Endothelial cell of umbilical vein (primary cell): Measurements from ENCODE around the gene PIP5K1C. TPM values are rescaled to one million over a fixed set of nuclear protein-coding genes. Genes with fewer than 3 reads are reported as not detected.
"Not testable (repeated sequence)": the region's sequence is repeated elsewhere in the genome, so short reads cannot be mapped to it uniquely, and the experiment has no call there.

Source experiments
- BruUV-seq: library from RNA; stranded (reverse); fragments of 400-500 nt; replicated peaks from 2 replicates; lab custom pipeline; 2021; lab: Mats Ljungman, UMichigan
- CTCF ChIA-PET: fragments of 300-600, 350-600 bp; sonication (Branson Sonifier 250); formaldehyde crosslinking; loops from one replicate; lab custom pipeline; 2021; ENCODE audit warnings: antibody characterized with exemption, inconsistent platforms; lab: Charles Lee
- POLR2A ChIA-PET: fragments of 300-600, 350-600 bp; sonication (Branson Sonifier 250); formaldehyde crosslinking; loops from one replicate; lab custom pipeline; 2021; ENCODE audit warnings: antibody characterized with exemption, inconsistent platforms; lab: Charles Lee
- DNase-seq: peaks from one replicate; pipeline ENCODE4 v3.0.0-alpha.2; 2011; ENCODE audit warnings: low read depth, low spot score
- FAIRE-seq: peaks from 2 replicates; lab custom pipeline; 2011; peaks lifted over from hg19 to GRCh38; lab: Jason Lieb, UNC
- H2AFZ ChIP-seq: 2 replicates; pipeline ENCODE4 v1.6.0; 2012; ENCODE audit warnings: low read depth, low read length, control low read depth, inconsistent platforms
- H3K27ac ChIP-seq: 2 replicates; pipeline ENCODE4 v1.5.1; 2011; ENCODE audit warnings: low read depth, mild to moderate bottlenecking, control low read depth, low read length, moderate library complexity; ENCODE audit not compliant: insufficient read depth
- H3K27me3 ChIP-seq, 2 experiments: 2 replicates each; pipeline versions ENCODE4 v1.6.0 to v1.6.1; 2011; ENCODE audit warnings: low read length in 2 of 2, mixed read lengths in 1 of 2; ENCODE audit not compliant: control insufficient read depth in 2 of 2, insufficient read depth in 2 of 2
- H3K36me3 ChIP-seq, 2 experiments: 2 replicates in 1 of 2; 3 replicates in 1 of 2; pipeline ENCODE4 v1.5.1; 2011; ENCODE audit warnings: low read length in 2 of 2, mild to moderate bottlenecking in 1 of 2, moderate library complexity in 1 of 2; ENCODE audit not compliant: control insufficient read depth in 2 of 2, insufficient read depth in 2 of 2; ENCODE audit errors: extremely low read depth in 1 of 2
- H3K4me1 ChIP-seq: 3 replicates; pipeline ENCODE4 v1.5.1; 2011; ENCODE audit warnings: mild to moderate bottlenecking, low read length; ENCODE audit not compliant: control insufficient read depth, insufficient read depth; ENCODE audit errors: extremely low read depth
- H3K4me2 ChIP-seq: 2 replicates; pipeline ENCODE4 v1.6.1; 2011; ENCODE audit warnings: low read length, control low read depth, mixed read lengths; ENCODE audit not compliant: insufficient read depth
- H3K4me3 ChIP-seq, 3 experiments: fragments of 200-600 bp in 1 of 3; sonication (generic), shearing (Covaris generic) in 1 of 3; replicated peaks in 1 of 3; 2 replicates each; pipeline ENCODE4 v1.5.1; 2011 to 2016; ENCODE audit warnings: control low read depth in 3 of 3, low read length in 3 of 3, mild to moderate bottlenecking in 2 of 3, inconsistent platforms in 1 of 3, low read depth in 1 of 3, moderate library complexity in 1 of 3; ENCODE audit not compliant: insufficient read depth in 1 of 3
- H3K79me2 ChIP-seq: 2 replicates; pipeline ENCODE4 v1.6.0; 2012; ENCODE audit warnings: low read length, inconsistent platforms; ENCODE audit not compliant: control insufficient read depth, insufficient read depth
- H3K9ac ChIP-seq: replicated peaks from 2 replicates; pipeline ENCODE3; 2011; ENCODE audit warnings: low read length, control low read depth; ENCODE audit not compliant: insufficient read depth; ENCODE audit errors: extremely low read depth
- H3K9me1 ChIP-seq: replicated peaks from 3 replicates; pipeline ENCODE4 v1.6.0; 2011; ENCODE audit warnings: mild to moderate bottlenecking, low read length; ENCODE audit not compliant: control insufficient read depth, insufficient read depth; ENCODE audit errors: extremely low read depth
- H3K9me3 ChIP-seq: replicated peaks from 2 replicates; pipeline ENCODE4 v1.5.1; 2012; ENCODE audit warnings: low read length, inconsistent platforms; ENCODE audit not compliant: control insufficient read depth, insufficient read depth
- H4K20me1 ChIP-seq: replicated peaks from 2 replicates; pipeline ENCODE3; 2011; ENCODE audit warnings: mild to moderate bottlenecking, low read length; ENCODE audit not compliant: control insufficient read depth, insufficient read depth; ENCODE audit errors: extremely low read depth
- CTCF ChIP-seq, 2 donors: IDR thresholded peaks; 1 replicate in 1 of 2; 2 replicates in 1 of 2; pipeline ENCODE4 v1.5.1; 2011; ENCODE audit warnings: low read length in 2 of 2, mild to moderate bottlenecking in 2 of 2, moderate library complexity in 2 of 2, control low read depth in 1 of 2, inconsistent platforms in 1 of 2, low read depth in 1 of 2; ENCODE audit not compliant: insufficient read depth in 1 of 2; ENCODE audit errors: extremely low read depth in 1 of 2
- EZH2 ChIP-seq: IDR thresholded peaks from 2 replicates; pipeline ENCODE4 v1.6.1; 2012; ENCODE audit warnings: borderline replicate concordance, low read depth, mild to moderate bottlenecking, moderate library complexity, low read length, inconsistent platforms; ENCODE audit not compliant: severe bottlenecking
- FOS ChIP-seq: IDR thresholded peaks from 2 replicates; pipeline ENCODE4 v1.6.1; 2011; ENCODE audit warnings: mild to moderate bottlenecking, low read length, moderate library complexity, borderline replicate concordance; ENCODE audit not compliant: insufficient read depth
- GATA2 ChIP-seq: IDR thresholded peaks from 2 replicates; pipeline ENCODE4 v1.7.0; 2011; ENCODE audit warnings: low read depth, mild to moderate bottlenecking, moderate library complexity, mixed read lengths, low read length; ENCODE audit not compliant: insufficient read length, insufficient read depth
- JUN ChIP-seq: IDR thresholded peaks from 2 replicates; pipeline ENCODE4 v1.6.1; 2011; ENCODE audit warnings: borderline replicate concordance, low read depth; ENCODE audit not compliant: insufficient read length, insufficient read depth
- MAX ChIP-seq: IDR thresholded peaks from 2 replicates; pipeline ENCODE4 v1.6.1; 2011; ENCODE audit not compliant: insufficient read depth, insufficient read length
- MYC ChIP-seq: IDR thresholded peaks from one replicate; pipeline ENCODE4 v1.6.1; 2011; ENCODE audit warnings: mild to moderate bottlenecking, low read depth, low read length
- POLR2A ChIP-seq: IDR thresholded peaks from 2 replicates; pipeline ENCODE4 v1.6.1; 2012; ENCODE audit warnings: low read depth, mild to moderate bottlenecking, control low read depth, low read length
- POLR2AphosphoS5 ChIP-seq: IDR thresholded peaks from 2 replicates; pipeline ENCODE4 v1.6.1; 2012; ENCODE audit warnings: low read depth, mild to moderate bottlenecking, control low read depth, low read length, moderate library complexity; ENCODE audit not compliant: insufficient read depth
- dilution Hi-C: fragments of 300-500 bp; cut with MboI; formaldehyde crosslinking; loops from one replicate; pipeline ENCODE4 v1.15.0; 2019; ENCODE audit warnings: low sequenced_read_pairs; ENCODE audit not compliant: extremely low pct_ligation_motif_present
- intact Hi-C: fragments of 100-400 bp; cut with micrococcal nuclease; formaldehyde crosslinking; loops from one replicate; pipeline ENCODE4 v1.10.0; 2022
- polyA plus RNA-seq, 4 experiments: library from polyadenylated mRNA; depleted of rRNA in 3 of 4; stranded (reverse) in 3 of 4; unstranded in 1 of 4; fragments of >200 nt; gene quantifications; 2 replicates each; pipeline versions ENCODE4 v1.2.1 to v1.2.3, GENCODE V29; 2011 to 2012; ENCODE audit warnings: missing spikeins in 1 of 4
- total RNA-seq: library from RNA; stranded (reverse); gene quantifications from 2 replicates; pipeline ENCODE4 v1.2.3, GENCODE V29; 2021

Gene PIP5K1C
- total and polyA plus RNA-seq, 2 donors (not counting 3 experiments of a cell fraction or from before 2014, with no cell fraction given): 31.6 to 79.5 TPM

GRCh38 chr19:3585301-3586126 is 114.8 kb downstream of the PIP5K1C start, which contains the start of gene GIPC3:
Gene GIPC3, plus strand, starts transcription at chr19:3585478. Its CDS starts 120 bp downstream, at chr19:3585598.
- ChIA-PET POLR2A (interaction anchor here (0.6 kb wide), 1 partner anchor 853 kb away, joined by 8 read pairs; no protein-coding TSS in a partner anchor), CTCF (interaction anchor here (0.6 to 4.1 kb wide), 12 partner anchors 9 to 1637 kb away, joined by 3 to 22 read pairs (median 6); partner anchors contain the start of gene MFSD12)
- Histone ChIP-seq H3K36me3 (no peaks in the 10 kb centered on the region), H3K4me3 (peak within 1 kb of the TSS; percentile 16 to 40 (median 25)), H3K27ac (no peak within 1 kb of the TSS), H2AFZ (peak within 1 kb of the TSS; percentile 94), H3K9ac (peak within 1 kb of the TSS; percentile 47), H3K4me1 (peaks cover 7% of the 10 kb centered on the region), H3K79me2 (no peaks in the 10 kb centered on the region), H3K9me1 (no peaks in the 10 kb centered on the region), H3K4me2 (peak within 1 kb of the TSS; percentile 70), H4K20me1 (no peaks in the 10 kb centered on the region), H3K27me3 (no peaks in the 10 kb centered on the region), H3K9me3 (no peaks in the 10 kb centered on the region)
- dilution Hi-C loops (no loop called here), intact Hi-C loops (loop anchor here (1.0 to 2.0 kb wide), 2 partner anchors 21 to 33 kb away; partner anchors contain the start of gene TBXA2R)
- no peak for TF ChIP-seq EZH2
- TF ChIP-seq CTCF (IDR thresholded peaks at IDR 0.05; ENCODE audit: extremely low read depth in 1 of 2, insufficient read depth in 1 of 2, low read depth in 1 of 2, low read length in 2 of 2): no peak
- no peak for TF ChIP-seq POLR2A
- no peak for TF ChIP-seq FOS
- TF ChIP-seq POLR2AphosphoS5: no peak
- TF ChIP-seq MYC: no peak
- TF ChIP-seq JUN: no peak
- no peak for TF ChIP-seq MAX
- no peak for TF ChIP-seq GATA2
- BruUV-seq: no TSS peak
- FAIRE-seq (no peak), DNase-seq (no peak)

GRCh38 chr19:3584036-3584802 is 116.0 kb downstream of the PIP5K1C start:
- H3K27me3 ChIP-seq, H4K20me1 ChIP-seq, H3K27ac ChIP-seq, dilution Hi-C loops, DNase-seq, FAIRE-seq, H3K9me3 ChIP-seq, H3K36me3 ChIP-seq, H3K79me2 ChIP-seq, H3K9ac ChIP-seq, POLR2A ChIA-PET, H3K4me2 ChIP-seq, H3K9me1 ChIP-seq, H2AFZ ChIP-seq, H3K4me3 ChIP-seq, BruUV-seq: not testable (repeated sequence)
- H3K4me1 ChIP-seq: peaks cover 11% of the 10 kb centered on the region
- intact Hi-C loops: loop anchor here (2.0 kb wide), 1 partner anchor 23 kb away; the partner anchor contains the start of gene TBXA2R
- CTCF ChIA-PET: interaction anchor here (1.8 to 4.1 kb wide), 4 partner anchors 9 to 39 kb away, joined by 6 to 22 read pairs (median 9); partner anchors contain the start of gene MFSD12
